G401 (cell line): ENCODE measurements around the gene ZNF358. TPM values are rescaled to one million over a fixed set of nuclear protein-coding genes. Genes with fewer than 3 reads are reported as not detected.

Experiments used
- DNase-seq: peaks from one replicate; pipeline ENCODE4 v3.0.0-alpha.2; 2015; ENCODE audit warnings: low spot score
- in situ Hi-C: cut with HindIII; loops from 2 replicates; pipeline ENCODE4 v1.10.0; 2016; ENCODE audit warnings: low sequenced_read_pairs, mixed read lengths
- total RNA-seq: library from RNA; depleted of rRNA; stranded (reverse); fragments of >200 nt; shearing (Covaris generic); gene quantifications from 2 replicates; pipeline ENCODE4 v1.2.3, GENCODE V29; 2014

Gene ZNF358
- total RNA-seq, 1 experiment from 2014 or later = 40.1 TPM

GRCh38 chr19:7516333-7516732, 430 bp downstream of the ZNF358 start:
- in situ Hi-C loops = no loop called here
- DNase-seq = no peak

GRCh38 chr19:7516878-7517277, 975 bp downstream of the ZNF358 start:
- in situ Hi-C loops = no loop called here
- no peak for DNase-seq

GRCh38 chr19:7519361-7520130, 3.6 kb downstream of the ZNF358 start:
- in situ Hi-C loops = no loop called here
- no peak for DNase-seq

GRCh38 chr19:7520131-7521051, 4.5 kb downstream of the ZNF358 start:
- in situ Hi-C loops = no loop called here
- no peak for DNase-seq

GRCh38 chr19:7521551-7522071, 5.7 kb downstream of the ZNF358 start:
- DNase-seq = no peak
- in situ Hi-C loops = no loop called here

- DNase-seq = peak; percentile 96
- in situ Hi-C loops = no loop called here
Observed at GRCh38 chr19:7522072-7522922, 6.4 kb downstream of the ZNF358 start, which contains the start of gene MCOLN1. MCOLN1 (plus strand) TSS chr19:7522624; CDS start chr19:7522751, 127 bp downstream.

GRCh38 chr19:7522923-7523667, 7.2 kb downstream of the ZNF358 start:
- no peak for DNase-seq
- in situ Hi-C loops = no loop called here

- in situ Hi-C loops = no loop called here
- no peak for DNase-seq
Observed at GRCh38 chr19:7524523-7524922, 8.6 kb downstream of the ZNF358 start.

GRCh38 chr19:7524992-7525739, 9.3 kb downstream of the ZNF358 start:
- no peak for DNase-seq

GRCh38 chr19:7526059-7526929, 10.4 kb downstream of the ZNF358 start:
- DNase-seq = no peak
- in situ Hi-C loops = no loop called here

More at GRCh38 chr19:7524992-7525739, 9.3 kb downstream of the ZNF358 start:
- in situ Hi-C loops = no loop called here

GRCh38 chr19:7527516-7528191, 11.8 kb downstream of the ZNF358 start:
- in situ Hi-C loops = no loop called here
- no peak for DNase-seq

- DNase-seq = no peak
- in situ Hi-C loops = no loop called here
Observed at GRCh38 chr19:7528192-7528519, 12.3 kb downstream of the ZNF358 start.

GRCh38 chr19:7528522-7529245, 12.8 kb downstream of the ZNF358 start:
- in situ Hi-C loops = no loop called here
- DNase-seq = no peak

GRCh38 chr19:7529246-7529600, 13.3 kb downstream of the ZNF358 start:
- in situ Hi-C loops = no loop called here

GRCh38 chr19:7529610-7530490, 13.9 kb downstream of the ZNF358 start:
- in situ Hi-C loops = no loop called here
- DNase-seq = no peak

More at GRCh38 chr19:7529246-7529600, 13.3 kb downstream of the ZNF358 start:
- DNase-seq = no peak
